ENCODE results near the gene SH3BP4. TPM values are rescaled to one million over a fixed set of nuclear protein-coding genes. Genes with fewer than 3 reads are reported as not detected.

The SH3BP4 gene
- total and polyA plus RNA-seq, 2 of the 8 experiments (the other 6 are each of a cell fraction or from before 2014, with no cell fraction given) = 28.3 to 35.4 TPM

DNA sequence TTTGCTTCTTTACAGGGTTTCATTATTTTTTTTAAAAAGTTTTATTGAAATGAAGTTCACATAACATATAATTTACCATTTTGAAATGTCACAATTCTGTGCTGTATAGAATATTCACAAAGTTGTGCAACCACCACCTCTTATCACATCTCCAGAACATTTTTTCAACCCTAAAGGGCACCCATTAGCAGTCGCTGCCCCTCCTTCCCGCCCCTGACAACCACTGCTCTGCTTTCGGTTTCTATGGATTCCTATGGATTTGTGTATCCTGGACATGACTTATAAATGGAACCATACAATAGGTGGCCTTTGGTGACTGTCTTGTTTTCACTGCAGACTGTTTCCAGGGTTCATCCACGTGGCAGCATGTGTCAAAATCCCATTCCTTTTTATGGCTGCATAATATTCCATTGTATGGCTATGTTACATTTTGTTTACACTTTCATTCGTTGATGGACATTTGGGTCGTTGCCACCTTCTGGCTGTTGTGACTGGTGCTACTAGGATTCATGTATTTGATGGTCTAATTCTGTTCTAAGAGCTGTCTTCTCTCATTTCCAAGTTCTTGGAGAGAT, 52.6 kb downstream of the SH3BP4 start (continued):
- TF ChIP-seq EZH2 (IDR thresholded peaks at IDR 0.05; ENCODE audit: low read depth, low read length, severe bottlenecking) = no peak
- TF ChIP-seq FOSL1 (IDR thresholded peaks at IDR 0.05; ENCODE audit: insufficient read depth, low read depth, low read length) = no peak
